DOHH2 (cell line): ENCODE results near the gene PACS2.

Source experiments
- H3F3A ChIP-seq: fragments of 200-600 bp; sonication (generic), shearing (Covaris generic); 2 replicates; pipeline ENCODE4 v1.6.0; 2016; ENCODE audit warnings: antibody characterized with exemption, mild to moderate bottlenecking; ENCODE audit not compliant: control insufficient read depth, insufficient read depth
- H3K27ac ChIP-seq: fragments of 200-600 bp; sonication (generic); 2 replicates; pipeline ENCODE4 v1.5.1; 2014; ENCODE audit warnings: low read depth, mild to moderate bottlenecking, low read length, moderate library complexity
- H3K27me3 ChIP-seq: fragments of 200-600 bp; sonication (generic); 2 replicates; pipeline ENCODE4 v1.6.1; 2014; ENCODE audit warnings: mild to moderate bottlenecking, low read length, mixed read lengths; ENCODE audit not compliant: control insufficient read depth
- H3K36me3 ChIP-seq: fragments of 200-600 bp; sonication (generic); 2 replicates; pipeline ENCODE4 v1.6.1; 2014; ENCODE audit warnings: mild to moderate bottlenecking, low read length, moderate library complexity, mixed read lengths; ENCODE audit not compliant: control insufficient read depth
- H3K4me1 ChIP-seq: fragments of 200-600 bp; sonication (generic); 2 replicates; pipeline ENCODE4 v1.6.1; 2014; ENCODE audit warnings: mild to moderate bottlenecking, low read length, mixed read lengths; ENCODE audit not compliant: control insufficient read depth
- H3K4me2 ChIP-seq: fragments of 200-600 bp; sonication (generic); 2 replicates; pipeline ENCODE4 v1.6.0; 2014; ENCODE audit warnings: mild to moderate bottlenecking, low read length, moderate library complexity
- H3K4me3 ChIP-seq: fragments of 200-600 bp; sonication (generic); 2 replicates; pipeline ENCODE4 v1.5.1; 2014; ENCODE audit warnings: mild to moderate bottlenecking, low read length, mixed read lengths
- H3K79me2 ChIP-seq: fragments of 200-600 bp; sonication (generic); 2 replicates; pipeline ENCODE4 v1.6.1; 2014; ENCODE audit warnings: mild to moderate bottlenecking, low read length, mixed read lengths; ENCODE audit not compliant: control insufficient read depth
- H3K9me2 ChIP-seq: fragments of 200-600 bp; sonication (generic); replicated peaks from 2 replicates; pipeline ENCODE4 v1.6.1; 2014; ENCODE audit warnings: mild to moderate bottlenecking, low read length, mixed read lengths; ENCODE audit not compliant: control insufficient read depth
- H3K9me3 ChIP-seq: fragments of 200-600 bp; sonication (generic); 2 replicates; pipeline ENCODE4 v1.6.1; 2014; ENCODE audit warnings: antibody characterized with exemption, low read length, mixed read lengths; ENCODE audit not compliant: control insufficient read depth, insufficient read depth
- H4K20me1 ChIP-seq: fragments of 200-600 bp; sonication (generic); 2 replicates; pipeline ENCODE4 v1.6.0; 2014; ENCODE audit warnings: low read depth, mild to moderate bottlenecking, antibody characterized with exemption, low read length, moderate library complexity; ENCODE audit not compliant: control insufficient read depth, insufficient read depth
- CTCF ChIP-seq: fragments of 200-600 bp; sonication (generic); IDR thresholded peaks from one replicate; pipeline ENCODE4 v1.5.1; 2014; ENCODE audit warnings: antibody characterized with exemption, mild to moderate bottlenecking, low read depth, low read length; ENCODE audit not compliant: poor library complexity, severe bottlenecking
- EZH2phosphoT487 ChIP-seq: fragments of 200-600 bp; sonication (generic); IDR thresholded peaks from 2 replicates; pipeline ENCODE4 v1.6.1; 2017; ENCODE audit warnings: borderline replicate concordance, mild to moderate bottlenecking, antibody characterized with exemption, low read length, moderate library complexity, mixed read lengths

PACS2 gene

GRCh38 chr14:105269405-105269804 is 45.1 kb upstream of the PACS2 start:
- no peaks in the 10 kb centered on the region for H3K9me3 ChIP-seq
- no peaks in the 10 kb centered on the region for H3F3A ChIP-seq
- no peaks in the 10 kb centered on the region for H3K79me2 ChIP-seq
- no peaks in the 10 kb centered on the region for H4K20me1 ChIP-seq
- no peaks in the 10 kb centered on the region for H3K27me3 ChIP-seq
- no peaks in the 10 kb centered on the region for H3K9me2 ChIP-seq
- H3K4me2 ChIP-seq = no peak overlapping the region
- no peaks in the 10 kb centered on the region for H3K4me1 ChIP-seq
- no peaks in the 10 kb centered on the region for H3K36me3 ChIP-seq
- no peak overlapping the region for H3K27ac ChIP-seq
- H3K4me3 ChIP-seq = no peak overlapping the region
- no peak for TF ChIP-seq CTCF
- TF ChIP-seq EZH2phosphoT487 = no peak

GRCh38 chr14:105271224-105271890 is 43.2 kb upstream of the PACS2 start:
- Histone ChIP-seq H3K27ac (no peak overlapping the region), H3K27me3 (no peaks in the 10 kb centered on the region), H3K9me3 (no peaks in the 10 kb centered on the region), H3K79me2 (no peaks in the 10 kb centered on the region), H4K20me1 (no peaks in the 10 kb centered on the region), H3K4me2 (no peak overlapping the region), H3K4me3 (no peak overlapping the region), H3K9me2 (no peaks in the 10 kb centered on the region), H3K4me1 (no peaks in the 10 kb centered on the region), H3K36me3 (no peaks in the 10 kb centered on the region), H3F3A (no peaks in the 10 kb centered on the region)
- no peak for TF ChIP-seq CTCF
- no peak for TF ChIP-seq EZH2phosphoT487

- no peak overlapping the region for H3K27ac ChIP-seq
- H3K27me3 ChIP-seq = no peaks in the 10 kb centered on the region
- H4K20me1 ChIP-seq = no peaks in the 10 kb centered on the region
- no peaks in the 10 kb centered on the region for H3K79me2 ChIP-seq
- no peaks in the 10 kb centered on the region for H3K4me1 ChIP-seq
- no peak overlapping the region for H3K4me2 ChIP-seq
- H3K4me3 ChIP-seq = no peak overlapping the region
- H3K36me3 ChIP-seq = no peaks in the 10 kb centered on the region
- H3F3A ChIP-seq = no peaks in the 10 kb centered on the region
- no peaks in the 10 kb centered on the region for H3K9me2 ChIP-seq
- H3K9me3 ChIP-seq = no peaks in the 10 kb centered on the region
- TF ChIP-seq EZH2phosphoT487 = no peak
- TF ChIP-seq CTCF = no peak
These were observed 41.9 kb upstream of the PACS2 start for GRCh38 chr14:105272623-105273022.
